HepG2 (cell line): ENCODE results near the gene GADD45G.

ENCODE experiments used
- ERF ChIP-seq: IDR thresholded peaks from 2 replicates; pipeline ENCODE4 v1.6.1; 2018; ENCODE audit warnings: missing biosample characterization, missing genetic modification reagents
- MAFK ChIP-seq, 2 experiments: IDR thresholded peaks in 1 of 2; conservative IDR thresholded peaks in 1 of 2; 2 replicates each; pipeline ENCODE4 v1.6.1; 2011; ENCODE audit warnings: improper control_type of control experiment in 2 of 2, low read length in 2 of 2
- MAZ ChIP-seq, 2 experiments: sonication (generic) in 1 of 2; formaldehyde crosslinking in 1 of 2; IDR thresholded peaks; 2 replicates each; pipeline versions ENCODE4 v1.5.0 to v1.6.1; 2012 to 2020; ENCODE audit warnings: low read depth in 2 of 2, mild to moderate bottlenecking in 2 of 2, borderline replicate concordance in 1 of 2, improper control_type of control experiment in 1 of 2, low read length in 1 of 2, missing genetic modification reagents in 1 of 2, moderate library complexity in 1 of 2
- POLR2A ChIP-seq, 2 experiments: IDR thresholded peaks; 2 replicates each; pipeline ENCODE4 v1.6.1; 2011; ENCODE audit warnings: low read depth in 2 of 2, low read length in 2 of 2, mild to moderate bottlenecking in 1 of 2, moderate library complexity in 1 of 2; ENCODE audit not compliant: insufficient read depth in 1 of 2
- RBM22 ChIP-seq: fragments of 200-400 bp; formaldehyde crosslinking; optimal IDR thresholded peaks from 2 replicates; pipeline ENCODE3; 2017; ENCODE audit warnings: mild to moderate bottlenecking, low read length, moderate library complexity
- SALL2 ChIP-seq: sonication (generic); formaldehyde crosslinking; IDR thresholded peaks from 2 replicates; pipeline ENCODE4 v1.8.1; 2023; ENCODE audit warnings: mild to moderate bottlenecking, missing genetic modification reagents, inconsistent platforms
- U2AF2 ChIP-seq: fragments of 200-400 bp; formaldehyde crosslinking; IDR thresholded peaks from 2 replicates; pipeline ENCODE4 v1.6.1; 2017; ENCODE audit warnings: low read depth, mild to moderate bottlenecking, low read length
- ZEB1 ChIP-seq: IDR thresholded peaks from 2 replicates; pipeline ENCODE4 v1.6.1; 2012; ENCODE audit warnings: mild to moderate bottlenecking, low read depth, inconsistent platforms; ENCODE audit not compliant: insufficient replicate concordance
- ZNF232 ChIP-seq: sonication (generic); formaldehyde crosslinking; IDR thresholded peaks from 2 replicates; pipeline ENCODE4 v1.4.0; 2020; ENCODE audit warnings: missing genetic modification reagents, borderline replicate concordance
- ZNF644 ChIP-seq: IDR thresholded peaks from 2 replicates; pipeline ENCODE4 v1.6.1; 2016; ENCODE audit warnings: low read depth
- TF ChIP-seq, protein P1 (sequence below): sonication (generic); formaldehyde crosslinking; IDR thresholded peaks from 2 replicates; pipeline ENCODE4 v1.5.0; 2020; ENCODE audit warnings: mild to moderate bottlenecking, missing genetic modification reagents, moderate library complexity
- TF ChIP-seq, protein P2 (sequence below): sonication (generic); formaldehyde crosslinking; IDR thresholded peaks from 2 replicates; pipeline ENCODE4 v1.8.0; 2022; ENCODE audit warnings: mild to moderate bottlenecking, missing genetic modification reagents, moderate library complexity
- TF ChIP-seq, protein P3 (sequence below): sonication (generic); formaldehyde crosslinking; IDR thresholded peaks from 2 replicates; pipeline ENCODE4 v1.5.0; 2020; ENCODE audit warnings: missing genetic modification reagents

GRCh38 chr9:89602978-89603766 lies 1.6 kb upstream of the GADD45G start:
- TF ChIP-seq RBM22 = no peak
- TF ChIP-seq, protein P1, sequence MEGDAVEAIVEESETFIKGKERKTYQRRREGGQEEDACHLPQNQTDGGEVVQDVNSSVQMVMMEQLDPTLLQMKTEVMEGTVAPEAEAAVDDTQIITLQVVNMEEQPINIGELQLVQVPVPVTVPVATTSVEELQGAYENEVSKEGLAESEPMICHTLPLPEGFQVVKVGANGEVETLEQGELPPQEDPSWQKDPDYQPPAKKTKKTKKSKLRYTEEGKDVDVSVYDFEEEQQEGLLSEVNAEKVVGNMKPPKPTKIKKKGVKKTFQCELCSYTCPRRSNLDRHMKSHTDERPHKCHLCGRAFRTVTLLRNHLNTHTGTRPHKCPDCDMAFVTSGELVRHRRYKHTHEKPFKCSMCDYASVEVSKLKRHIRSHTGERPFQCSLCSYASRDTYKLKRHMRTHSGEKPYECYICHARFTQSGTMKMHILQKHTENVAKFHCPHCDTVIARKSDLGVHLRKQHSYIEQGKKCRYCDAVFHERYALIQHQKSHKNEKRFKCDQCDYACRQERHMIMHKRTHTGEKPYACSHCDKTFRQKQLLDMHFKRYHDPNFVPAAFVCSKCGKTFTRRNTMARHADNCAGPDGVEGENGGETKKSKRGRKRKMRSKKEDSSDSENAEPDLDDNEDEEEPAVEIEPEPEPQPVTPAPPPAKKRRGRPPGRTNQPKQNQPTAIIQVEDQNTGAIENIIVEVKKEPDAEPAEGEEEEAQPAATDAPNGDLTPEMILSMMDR (CRISPR knock-in tag) = peak; percentile 88
- TF ChIP-seq POLR2A (IDR thresholded peaks at IDR 0.05; ENCODE audit: insufficient read depth in 1 of 2, low read depth in 2 of 2, low read length in 2 of 2) = no peak
- TF ChIP-seq ZEB1 = no peak
- TF ChIP-seq ERF (CRISPR knock-in tag) = no peak
- no peak for TF ChIP-seq SALL2 (CRISPR knock-in tag)
- no peak for TF ChIP-seq MAZ (IDR thresholded peaks at IDR 0.05; ENCODE audit: borderline replicate concordance, low read depth, low read length)
- no peak for TF ChIP-seq MAZ (CRISPR knock-in tag; IDR thresholded peaks at IDR 0.05; ENCODE audit: low read depth)
- TF ChIP-seq U2AF2 = no peak
- TF ChIP-seq ZNF644 (CRISPR knock-in tag) = no peak
- no peak for TF ChIP-seq MAFK (conservative IDR thresholded peaks at IDR 0.05 in 1 of 2, IDR thresholded peaks at IDR 0.05 in 1 of 2; ENCODE audit: low read length in 2 of 2)
- TF ChIP-seq, protein P2, sequence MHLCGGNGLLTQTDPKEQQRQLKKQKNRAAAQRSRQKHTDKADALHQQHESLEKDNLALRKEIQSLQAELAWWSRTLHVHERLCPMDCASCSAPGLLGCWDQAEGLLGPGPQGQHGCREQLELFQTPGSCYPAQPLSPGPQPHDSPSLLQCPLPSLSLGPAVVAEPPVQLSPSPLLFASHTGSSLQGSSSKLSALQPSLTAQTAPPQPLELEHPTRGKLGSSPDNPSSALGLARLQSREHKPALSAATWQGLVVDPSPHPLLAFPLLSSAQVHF = no peak
- no peak for TF ChIP-seq ZNF232 (CRISPR knock-in tag)
- TF ChIP-seq, protein P3, sequence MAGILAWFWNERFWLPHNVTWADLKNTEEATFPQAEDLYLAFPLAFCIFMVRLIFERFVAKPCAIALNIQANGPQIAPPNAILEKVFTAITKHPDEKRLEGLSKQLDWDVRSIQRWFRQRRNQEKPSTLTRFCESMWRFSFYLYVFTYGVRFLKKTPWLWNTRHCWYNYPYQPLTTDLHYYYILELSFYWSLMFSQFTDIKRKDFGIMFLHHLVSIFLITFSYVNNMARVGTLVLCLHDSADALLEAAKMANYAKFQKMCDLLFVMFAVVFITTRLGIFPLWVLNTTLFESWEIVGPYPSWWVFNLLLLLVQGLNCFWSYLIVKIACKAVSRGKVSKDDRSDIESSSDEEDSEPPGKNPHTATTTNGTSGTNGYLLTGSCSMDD (CRISPR knock-in tag) = no peak
